H1 (cell line): ENCODE measurements around the gene ATG16L1. TPM values are rescaled to one million over a fixed set of nuclear protein-coding genes. Genes with fewer than 3 reads are reported as not detected.

Experiments
- CEBPB ChIP-seq: IDR thresholded peaks from 2 replicates; pipeline ENCODE4 v1.6.1; 2012; ENCODE audit warnings: low read depth, low read length
- CHD1 ChIP-seq: IDR thresholded peaks from 2 replicates; pipeline ENCODE4 v1.6.1; 2012; ENCODE audit warnings: low read depth, low read length, improper control_type of control experiment
- EGR1 ChIP-seq: IDR thresholded peaks from 2 replicates; pipeline ENCODE4 v1.6.1; 2011; ENCODE audit warnings: low read depth, low read length, borderline replicate concordance
- RAD21 ChIP-seq, 2 experiments: IDR thresholded peaks in 1 of 2; conservative IDR thresholded peaks in 1 of 2; 2 replicates each; pipeline ENCODE4 v1.6.1; 2011; ENCODE audit warnings: low read depth in 2 of 2, low read length in 2 of 2, improper control_type of control experiment in 1 of 2, inconsistent platforms in 1 of 2, mild to moderate bottlenecking in 1 of 2, moderate library complexity in 1 of 2
- RFX5 ChIP-seq: IDR thresholded peaks from 2 replicates; pipeline ENCODE4 v1.6.1; 2011; ENCODE audit warnings: low read depth, low read length, improper control_type of control experiment, borderline replicate concordance
- SIRT6 ChIP-seq: IDR thresholded peaks from one replicate; pipeline ENCODE4 v1.7.1; 2012; ENCODE audit warnings: low read length, inconsistent platforms
- SRF ChIP-seq: IDR thresholded peaks from 2 replicates; pipeline ENCODE4 v1.6.1; 2011; ENCODE audit warnings: mild to moderate bottlenecking, low read depth, low read length, moderate library complexity
- TAF7 ChIP-seq: optimal IDR thresholded peaks from 2 replicates; pipeline ENCODE3; 2011; ENCODE audit warnings: low read depth, mild to moderate bottlenecking, inconsistent platforms, low read length, moderate library complexity, borderline replicate concordance
- YY1 ChIP-seq: IDR thresholded peaks from 2 replicates; pipeline ENCODE4 v1.6.1; 2011; ENCODE audit warnings: low read depth, mild to moderate bottlenecking, low read length
- polyA plus RNA-seq, 7 experiments: library from polyadenylated mRNA; depleted of rRNA in 3 of 7; stranded (reverse) in 5 of 7; unstranded in 2 of 7; fragments of >200 nt in 5 of 7; fragments of 200-250 nt in 2 of 7; gene quantifications; 1 replicate in 5 of 7; 2 replicates in 1 of 7; 4 replicates in 1 of 7; pipeline versions ENCODE4 v1.2.1 to v1.2.3, GENCODE V29; 2011 to 2013; ENCODE audit warnings: missing spikeins in 2 of 7, mixed read lengths in 2 of 7
- total RNA-seq: library from RNA; stranded (reverse); fragmentation: NEBNext Ultra II Directional; extraction: Animal tissue kit (Norgen Biotek cat#: 25700); gene quantifications from 2 replicates; pipeline ENCODE4 v1.2.1, GENCODE V29; 2021
- TF ChIP-seq, protein P1 (sequence below): fragments of 300-600 bp; sonication (generic); IDR thresholded peaks from 2 replicates; pipeline ENCODE4 v1.7.1; 2012; ENCODE audit warnings: low read length, moderate library complexity, mild to moderate bottlenecking, inconsistent platforms; ENCODE audit not compliant: insufficient replicate concordance

ATG16L1 gene
- total and polyA plus RNA-seq, 2 of the 8 experiments (the other 6 are each of a cell fraction or from before 2014, with no cell fraction given): 18.3 to 31.0 TPM

DNA sequence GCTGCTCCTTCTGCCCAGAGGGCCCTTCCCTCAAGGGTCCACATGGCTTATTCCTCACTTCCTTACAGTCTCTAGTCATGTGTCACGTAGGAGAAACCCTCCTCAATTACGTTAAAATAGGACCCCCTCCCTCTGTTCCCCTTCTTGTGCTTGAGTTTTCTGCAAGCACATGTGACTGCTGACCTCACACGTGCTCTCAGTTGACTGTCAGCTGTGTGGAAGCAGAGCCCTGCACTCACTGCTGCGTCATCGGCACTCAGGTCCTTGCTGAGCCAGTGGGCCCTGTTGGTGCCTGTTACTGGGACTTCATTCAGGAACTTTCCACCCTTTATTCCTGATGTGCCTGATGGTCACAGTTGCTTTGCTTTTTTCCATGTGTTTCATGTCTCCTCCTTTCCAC, 11.1 kb downstream of the ATG16L1 start (continued):
- TF ChIP-seq, protein P1, sequence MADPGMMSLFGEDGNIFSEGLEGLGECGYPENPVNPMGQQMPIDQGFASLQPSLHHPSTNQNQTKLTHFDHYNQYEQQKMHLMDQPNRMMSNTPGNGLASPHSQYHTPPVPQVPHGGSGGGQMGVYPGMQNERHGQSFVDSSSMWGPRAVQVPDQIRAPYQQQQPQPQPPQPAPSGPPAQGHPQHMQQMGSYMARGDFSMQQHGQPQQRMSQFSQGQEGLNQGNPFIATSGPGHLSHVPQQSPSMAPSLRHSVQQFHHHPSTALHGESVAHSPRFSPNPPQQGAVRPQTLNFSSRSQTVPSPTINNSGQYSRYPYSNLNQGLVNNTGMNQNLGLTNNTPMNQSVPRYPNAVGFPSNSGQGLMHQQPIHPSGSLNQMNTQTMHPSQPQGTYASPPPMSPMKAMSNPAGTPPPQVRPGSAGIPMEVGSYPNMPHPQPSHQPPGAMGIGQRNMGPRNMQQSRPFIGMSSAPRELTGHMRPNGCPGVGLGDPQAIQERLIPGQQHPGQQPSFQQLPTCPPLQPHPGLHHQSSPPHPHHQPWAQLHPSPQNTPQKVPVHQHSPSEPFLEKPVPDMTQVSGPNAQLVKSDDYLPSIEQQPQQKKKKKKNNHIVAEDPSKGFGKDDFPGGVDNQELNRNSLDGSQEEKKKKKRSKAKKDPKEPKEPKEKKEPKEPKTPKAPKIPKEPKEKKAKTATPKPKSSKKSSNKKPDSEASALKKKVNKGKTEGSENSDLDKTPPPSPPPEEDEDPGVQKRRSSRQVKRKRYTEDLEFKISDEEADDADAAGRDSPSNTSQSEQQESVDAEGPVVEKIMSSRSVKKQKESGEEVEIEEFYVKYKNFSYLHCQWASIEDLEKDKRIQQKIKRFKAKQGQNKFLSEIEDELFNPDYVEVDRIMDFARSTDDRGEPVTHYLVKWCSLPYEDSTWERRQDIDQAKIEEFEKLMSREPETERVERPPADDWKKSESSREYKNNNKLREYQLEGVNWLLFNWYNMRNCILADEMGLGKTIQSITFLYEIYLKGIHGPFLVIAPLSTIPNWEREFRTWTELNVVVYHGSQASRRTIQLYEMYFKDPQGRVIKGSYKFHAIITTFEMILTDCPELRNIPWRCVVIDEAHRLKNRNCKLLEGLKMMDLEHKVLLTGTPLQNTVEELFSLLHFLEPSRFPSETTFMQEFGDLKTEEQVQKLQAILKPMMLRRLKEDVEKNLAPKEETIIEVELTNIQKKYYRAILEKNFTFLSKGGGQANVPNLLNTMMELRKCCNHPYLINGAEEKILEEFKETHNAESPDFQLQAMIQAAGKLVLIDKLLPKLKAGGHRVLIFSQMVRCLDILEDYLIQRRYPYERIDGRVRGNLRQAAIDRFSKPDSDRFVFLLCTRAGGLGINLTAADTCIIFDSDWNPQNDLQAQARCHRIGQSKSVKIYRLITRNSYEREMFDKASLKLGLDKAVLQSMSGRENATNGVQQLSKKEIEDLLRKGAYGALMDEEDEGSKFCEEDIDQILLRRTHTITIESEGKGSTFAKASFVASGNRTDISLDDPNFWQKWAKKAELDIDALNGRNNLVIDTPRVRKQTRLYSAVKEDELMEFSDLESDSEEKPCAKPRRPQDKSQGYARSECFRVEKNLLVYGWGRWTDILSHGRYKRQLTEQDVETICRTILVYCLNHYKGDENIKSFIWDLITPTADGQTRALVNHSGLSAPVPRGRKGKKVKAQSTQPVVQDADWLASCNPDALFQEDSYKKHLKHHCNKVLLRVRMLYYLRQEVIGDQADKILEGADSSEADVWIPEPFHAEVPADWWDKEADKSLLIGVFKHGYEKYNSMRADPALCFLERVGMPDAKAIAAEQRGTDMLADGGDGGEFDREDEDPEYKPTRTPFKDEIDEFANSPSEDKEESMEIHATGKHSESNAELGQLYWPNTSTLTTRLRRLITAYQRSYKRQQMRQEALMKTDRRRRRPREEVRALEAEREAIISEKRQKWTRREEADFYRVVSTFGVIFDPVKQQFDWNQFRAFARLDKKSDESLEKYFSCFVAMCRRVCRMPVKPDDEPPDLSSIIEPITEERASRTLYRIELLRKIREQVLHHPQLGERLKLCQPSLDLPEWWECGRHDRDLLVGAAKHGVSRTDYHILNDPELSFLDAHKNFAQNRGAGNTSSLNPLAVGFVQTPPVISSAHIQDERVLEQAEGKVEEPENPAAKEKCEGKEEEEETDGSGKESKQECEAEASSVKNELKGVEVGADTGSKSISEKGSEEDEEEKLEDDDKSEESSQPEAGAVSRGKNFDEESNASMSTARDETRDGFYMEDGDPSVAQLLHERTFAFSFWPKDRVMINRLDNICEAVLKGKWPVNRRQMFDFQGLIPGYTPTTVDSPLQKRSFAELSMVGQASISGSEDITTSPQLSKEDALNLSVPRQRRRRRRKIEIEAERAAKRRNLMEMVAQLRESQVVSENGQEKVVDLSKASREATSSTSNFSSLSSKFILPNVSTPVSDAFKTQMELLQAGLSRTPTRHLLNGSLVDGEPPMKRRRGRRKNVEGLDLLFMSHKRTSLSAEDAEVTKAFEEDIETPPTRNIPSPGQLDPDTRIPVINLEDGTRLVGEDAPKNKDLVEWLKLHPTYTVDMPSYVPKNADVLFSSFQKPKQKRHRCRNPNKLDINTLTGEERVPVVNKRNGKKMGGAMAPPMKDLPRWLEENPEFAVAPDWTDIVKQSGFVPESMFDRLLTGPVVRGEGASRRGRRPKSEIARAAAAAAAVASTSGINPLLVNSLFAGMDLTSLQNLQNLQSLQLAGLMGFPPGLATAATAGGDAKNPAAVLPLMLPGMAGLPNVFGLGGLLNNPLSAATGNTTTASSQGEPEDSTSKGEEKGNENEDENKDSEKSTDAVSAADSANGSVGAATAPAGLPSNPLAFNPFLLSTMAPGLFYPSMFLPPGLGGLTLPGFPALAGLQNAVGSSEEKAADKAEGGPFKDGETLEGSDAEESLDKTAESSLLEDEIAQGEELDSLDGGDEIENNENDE: no peak
- no peak for TF ChIP-seq EGR1
- no peak for TF ChIP-seq SRF
- TF ChIP-seq CEBPB: no peak
- no peak for TF ChIP-seq CHD1
- no peak for TF ChIP-seq YY1
- no peak for TF ChIP-seq TAF7
- no peak for TF ChIP-seq SIRT6
- no peak for TF ChIP-seq RAD21 (IDR thresholded peaks at IDR 0.05 in 1 of 2, conservative IDR thresholded peaks at IDR 0.05 in 1 of 2; ENCODE audit: low read depth in 2 of 2, low read length in 2 of 2)
- no peak for TF ChIP-seq RFX5
